HG03521 (cell line): ENCODE measurements around the gene LZTS2.

Experiments
- ATAC-seq: cut with Tn5 transposase; IDR thresholded peaks from one replicate; pipeline ENCODE4 v1.9.1; 2021; ENCODE audit warnings: mild to moderate bottlenecking, moderate library complexity; ENCODE audit not compliant: unreplicated experiment

Gene LZTS2

GRCh38 chr10:100997360-100998182 lies 2.0 kb upstream of the LZTS2 start:
- ATAC-seq = peak; percentile 35

- ATAC-seq = peak; percentile 14
Observed at GRCh38 chr10:100998183-100998990, 1.2 kb upstream of the LZTS2 start.

DNA sequence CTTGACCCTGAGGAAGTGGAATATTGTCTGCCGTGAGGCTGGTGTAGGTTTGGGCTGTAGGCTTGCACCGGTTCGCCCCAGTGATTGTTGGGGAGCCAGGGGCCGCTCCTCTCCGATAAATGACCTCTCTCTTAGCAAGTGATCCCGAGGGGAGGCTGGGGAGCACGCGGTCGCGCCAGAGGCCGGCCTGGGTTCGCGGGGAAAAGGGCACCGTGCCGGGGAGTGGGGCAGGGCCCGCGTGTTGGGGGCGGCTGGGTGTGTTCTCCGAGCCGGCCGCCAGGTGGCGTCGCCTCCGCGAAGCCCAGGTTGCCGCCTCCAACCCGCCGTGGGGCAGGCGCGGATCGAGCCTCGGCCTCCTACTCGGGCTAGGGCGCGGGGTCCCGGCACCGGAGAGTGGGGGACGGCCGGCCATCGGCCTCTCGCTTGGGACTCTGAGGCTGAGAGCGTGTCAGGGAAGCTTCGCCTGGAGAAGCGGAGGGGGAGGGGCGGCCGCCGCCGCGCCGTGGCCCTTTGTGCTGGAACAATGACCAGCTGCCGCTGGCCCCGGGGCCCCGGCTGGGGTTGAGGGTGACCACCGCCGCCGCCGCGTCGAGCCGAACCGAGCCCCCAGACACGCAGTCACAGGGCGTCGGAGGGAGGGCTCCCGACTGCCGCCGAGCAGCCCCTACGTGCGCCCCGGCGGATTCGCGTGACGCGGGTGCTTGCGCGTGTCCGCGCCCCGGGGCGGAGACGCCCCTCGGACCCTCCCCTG lies 442 bp upstream of the LZTS2 start:
- peak; percentile 32 for ATAC-seq

DNA sequence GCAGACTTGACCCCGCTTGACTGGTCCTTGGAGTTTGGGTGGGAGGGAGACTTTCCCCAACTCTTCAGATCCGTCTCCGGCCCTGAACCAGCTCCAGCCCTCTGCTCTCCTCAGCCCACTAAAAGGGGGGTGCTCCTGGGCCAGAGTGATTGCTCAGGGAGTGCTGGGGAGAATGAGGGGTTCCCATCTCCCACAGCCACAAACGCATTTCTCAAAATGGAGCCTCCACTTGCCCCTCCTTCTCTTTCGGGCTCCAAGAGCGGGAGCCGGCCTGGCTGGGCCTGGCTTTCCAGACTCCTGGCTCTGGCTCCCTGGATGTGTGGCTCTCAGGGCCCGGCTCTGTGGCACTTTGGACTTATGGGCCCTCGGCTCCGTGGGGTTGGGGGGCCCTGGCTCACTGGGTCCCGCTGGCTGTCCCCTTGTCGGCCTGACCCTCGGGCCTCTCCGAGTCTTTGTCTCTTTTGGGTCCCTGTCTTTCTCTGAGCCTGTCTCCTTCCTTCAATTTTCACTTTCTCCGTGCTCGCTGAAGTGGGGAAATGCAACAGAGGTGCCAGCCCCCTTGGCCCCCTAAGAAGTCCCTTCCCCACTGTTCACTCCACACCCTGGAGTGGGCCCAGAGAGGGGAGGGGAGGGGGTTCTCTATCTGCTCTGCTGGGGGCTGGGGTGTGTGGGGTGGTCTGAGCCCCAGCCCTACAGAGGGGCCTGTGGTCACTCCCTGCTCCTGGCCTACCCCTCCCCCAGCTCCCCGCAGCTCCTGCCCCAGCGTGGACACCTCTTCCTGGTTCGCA lies 713 bp downstream of the LZTS2 start:
- no peak for ATAC-seq

DNA sequence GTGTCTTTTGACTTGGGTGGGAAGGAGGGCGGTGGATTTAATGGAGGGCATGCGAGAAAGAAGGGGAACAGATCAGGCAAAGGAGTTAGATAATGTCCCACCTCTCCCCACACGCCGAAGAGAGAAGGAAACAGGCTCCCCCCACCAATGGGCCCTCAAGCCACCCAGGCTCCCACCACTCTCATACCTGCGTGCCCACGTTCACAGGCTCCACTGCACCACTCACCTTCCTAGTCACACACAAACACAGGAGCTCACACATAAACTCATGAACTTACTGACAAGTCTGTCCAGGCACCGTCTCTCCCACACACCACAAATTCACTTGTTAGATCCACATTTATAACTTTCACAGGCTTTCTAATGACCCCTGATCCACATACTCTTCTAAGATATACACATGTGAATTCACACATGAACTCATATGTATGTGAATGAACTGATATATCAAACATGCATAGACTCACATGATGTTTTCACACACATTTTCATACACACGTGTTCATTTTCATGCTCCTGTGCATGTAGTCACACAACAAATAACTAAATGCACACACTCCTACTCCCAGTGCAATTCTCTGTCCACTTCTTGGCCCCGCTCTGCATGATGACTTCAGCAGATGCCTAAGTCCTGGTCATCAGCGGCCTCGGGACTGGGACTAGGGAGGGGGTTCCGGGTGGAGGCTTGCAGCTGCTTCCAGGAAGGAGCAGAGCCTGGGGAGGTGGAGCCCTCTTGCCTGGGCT lies 1.5 kb downstream of the LZTS2 start:
- no peak for ATAC-seq

GRCh38 chr10:101001659-101002035 lies 2.0 kb downstream of the LZTS2 start:
- no peak for ATAC-seq

GRCh38 chr10:101002456-101002855 lies 2.8 kb downstream of the LZTS2 start:
- no peak for ATAC-seq

DNA sequence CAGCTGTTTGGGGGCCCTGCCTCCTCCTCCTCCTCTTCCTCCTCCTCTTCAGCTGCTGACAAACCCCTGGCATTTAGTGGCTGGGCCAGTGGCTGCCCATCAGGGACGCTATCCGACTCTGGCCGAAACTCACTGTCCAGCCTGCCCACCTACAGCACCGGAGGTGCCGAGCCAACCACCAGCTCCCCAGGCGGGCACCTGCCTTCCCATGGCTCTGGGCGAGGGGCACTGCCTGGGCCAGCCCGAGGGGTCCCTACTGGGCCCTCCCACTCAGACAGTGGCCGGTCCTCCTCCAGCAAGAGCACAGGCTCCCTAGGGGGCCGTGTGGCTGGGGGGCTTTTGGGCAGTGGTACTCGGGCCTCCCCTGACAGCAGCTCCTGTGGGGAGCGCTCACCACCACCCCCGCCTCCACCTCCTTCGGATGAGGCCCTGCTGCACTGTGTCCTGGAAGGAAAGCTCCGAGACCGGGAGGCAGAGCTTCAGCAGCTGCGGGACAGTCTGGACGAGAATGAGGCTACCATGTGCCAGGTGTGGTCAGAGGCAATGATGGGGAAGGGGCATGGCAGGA lies 4.1 kb downstream of the LZTS2 start:
- ATAC-seq = no peak

GRCh38 chr10:101005361-101005760 lies 5.8 kb downstream of the LZTS2 start:
- ATAC-seq = no peak

GRCh38 chr10:101005869-101006567 lies 6.4 kb downstream of the LZTS2 start:
- ATAC-seq = no peak

GRCh38 chr10:101006593-101007098 lies 7.0 kb downstream of the LZTS2 start:
- ATAC-seq = no peak

DNA sequence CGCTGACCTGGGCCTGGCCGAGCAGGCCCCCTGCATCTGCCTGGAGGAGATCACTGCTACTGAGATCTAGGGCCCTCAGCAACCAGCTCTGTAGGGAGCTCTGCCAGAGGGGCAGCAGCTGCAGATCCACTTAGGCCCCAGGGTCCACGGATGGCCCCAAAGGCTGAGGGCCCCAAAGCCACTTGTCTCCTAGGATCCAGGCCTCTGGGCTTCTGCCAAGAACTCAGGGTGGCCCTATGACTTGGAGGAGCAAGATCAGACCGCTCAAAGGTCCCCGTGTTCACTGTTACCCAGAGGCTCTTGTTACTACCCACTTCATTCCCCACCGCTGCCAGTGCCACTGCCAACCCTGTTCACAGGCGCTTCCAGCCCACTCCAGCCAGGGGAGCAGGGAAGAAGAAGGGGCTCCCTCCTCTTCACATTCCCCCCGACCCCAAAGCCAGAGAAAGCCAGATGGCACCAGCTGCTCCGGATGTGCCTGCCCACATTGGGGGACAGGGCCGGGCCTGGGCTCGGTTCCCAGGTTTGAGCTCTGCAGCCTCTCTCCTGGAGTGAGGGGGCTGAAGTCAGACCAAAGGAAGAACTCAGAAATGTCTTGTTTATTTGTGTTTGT lies 7.6 kb downstream of the LZTS2 start:
- no peak for ATAC-seq

- ATAC-seq = no peak
Observed at GRCh38 chr10:101007915-101008822, 8.6 kb downstream of the LZTS2 start.

DNA sequence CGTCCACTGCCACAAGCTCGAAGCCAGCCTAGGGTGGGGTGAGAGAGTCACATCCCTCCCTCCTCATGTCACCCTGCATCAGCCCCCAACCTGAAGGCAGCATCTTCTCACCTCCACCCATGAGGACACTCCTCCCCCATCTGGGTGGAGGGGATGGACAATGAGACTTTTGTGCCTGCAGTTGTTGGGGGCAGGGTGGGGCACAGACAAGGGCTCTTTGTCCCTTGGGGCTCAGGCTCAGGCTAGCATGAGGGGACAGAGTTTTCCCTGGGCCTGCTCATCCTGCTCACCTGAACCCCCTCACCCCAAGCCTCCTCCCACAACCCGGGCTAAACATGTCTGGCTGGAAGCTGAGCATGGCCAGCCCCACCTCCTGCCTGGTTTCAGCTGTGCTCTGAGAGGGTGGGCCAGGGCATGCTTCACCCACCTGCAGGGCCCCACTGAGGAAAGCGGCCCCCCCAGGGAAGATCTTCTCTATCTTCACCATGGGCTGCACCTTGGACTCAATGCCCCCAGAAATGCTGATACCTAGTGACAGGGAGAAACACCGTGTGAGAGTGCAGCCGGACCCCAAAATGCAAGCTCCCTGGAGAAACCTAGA lies 9.3 kb downstream of the LZTS2 start:
- no peak for ATAC-seq

DNA sequence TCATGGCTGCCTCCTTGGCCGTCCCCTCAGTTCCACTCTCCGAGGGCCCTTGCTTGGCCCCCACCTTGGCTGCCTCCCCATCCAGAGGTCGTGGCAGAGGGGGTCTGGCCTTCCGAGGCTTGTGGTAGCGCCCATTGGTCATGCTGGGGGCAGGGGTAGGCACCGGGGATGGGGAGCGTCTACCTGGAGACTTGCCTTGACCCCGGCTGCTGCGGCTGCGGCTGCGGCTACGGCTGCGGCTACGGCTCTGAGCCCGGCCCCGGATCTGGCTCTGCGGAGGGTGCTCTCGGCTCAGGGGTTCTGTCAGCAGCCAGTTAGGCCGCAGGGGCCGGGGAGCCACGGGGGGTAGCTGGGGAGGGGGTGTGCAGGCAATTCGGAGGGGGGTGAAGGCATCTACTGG lies 10.7 kb downstream of the LZTS2 start:
- no peak for ATAC-seq

DNA sequence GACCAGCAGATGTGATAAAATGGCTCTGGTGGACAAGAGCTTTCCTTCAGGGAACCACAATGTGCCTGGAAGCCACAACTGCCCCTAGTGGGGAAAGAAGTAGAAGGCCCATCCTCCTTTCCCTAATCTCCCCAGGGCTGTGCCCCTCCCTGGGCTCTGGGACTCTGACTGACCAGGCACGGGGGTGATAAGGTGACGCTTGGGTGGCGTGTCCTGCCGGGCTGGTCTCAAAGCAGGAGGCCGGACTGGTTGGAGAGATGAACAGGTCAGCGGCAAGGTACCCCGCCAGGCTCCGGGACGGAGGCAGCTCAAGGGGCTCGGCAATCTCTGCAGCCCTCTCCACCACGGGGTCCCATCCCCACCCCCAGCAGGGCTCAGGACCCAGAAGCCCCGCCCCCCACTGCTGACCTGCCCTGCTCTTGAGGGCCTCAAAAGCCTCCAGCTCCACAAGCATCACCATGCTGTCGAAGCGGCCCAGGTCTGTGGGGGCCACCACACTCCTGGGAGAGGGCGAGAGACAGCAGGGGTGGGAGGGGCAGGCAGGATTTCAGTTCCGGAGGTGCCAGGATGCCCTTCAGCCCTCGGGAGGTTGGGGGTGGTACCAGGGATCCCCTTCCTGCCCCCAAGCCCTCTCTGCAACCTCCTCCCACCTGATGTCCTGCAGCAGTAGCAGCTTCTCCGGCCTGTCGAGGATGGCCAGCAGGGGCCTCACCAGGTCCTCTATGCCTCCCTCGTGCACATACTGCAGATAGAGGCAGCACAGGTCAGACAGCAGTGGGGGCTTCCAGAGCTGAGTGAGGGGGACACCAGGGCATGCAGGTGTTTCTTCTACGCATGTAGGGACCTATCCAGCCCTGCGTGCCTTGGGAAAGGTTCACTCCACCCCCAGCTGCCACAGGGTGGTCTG lies 12.2 kb downstream of the LZTS2 start:
- ATAC-seq = no peak
